ENCODE measurements around the gene F10.

DNA sequence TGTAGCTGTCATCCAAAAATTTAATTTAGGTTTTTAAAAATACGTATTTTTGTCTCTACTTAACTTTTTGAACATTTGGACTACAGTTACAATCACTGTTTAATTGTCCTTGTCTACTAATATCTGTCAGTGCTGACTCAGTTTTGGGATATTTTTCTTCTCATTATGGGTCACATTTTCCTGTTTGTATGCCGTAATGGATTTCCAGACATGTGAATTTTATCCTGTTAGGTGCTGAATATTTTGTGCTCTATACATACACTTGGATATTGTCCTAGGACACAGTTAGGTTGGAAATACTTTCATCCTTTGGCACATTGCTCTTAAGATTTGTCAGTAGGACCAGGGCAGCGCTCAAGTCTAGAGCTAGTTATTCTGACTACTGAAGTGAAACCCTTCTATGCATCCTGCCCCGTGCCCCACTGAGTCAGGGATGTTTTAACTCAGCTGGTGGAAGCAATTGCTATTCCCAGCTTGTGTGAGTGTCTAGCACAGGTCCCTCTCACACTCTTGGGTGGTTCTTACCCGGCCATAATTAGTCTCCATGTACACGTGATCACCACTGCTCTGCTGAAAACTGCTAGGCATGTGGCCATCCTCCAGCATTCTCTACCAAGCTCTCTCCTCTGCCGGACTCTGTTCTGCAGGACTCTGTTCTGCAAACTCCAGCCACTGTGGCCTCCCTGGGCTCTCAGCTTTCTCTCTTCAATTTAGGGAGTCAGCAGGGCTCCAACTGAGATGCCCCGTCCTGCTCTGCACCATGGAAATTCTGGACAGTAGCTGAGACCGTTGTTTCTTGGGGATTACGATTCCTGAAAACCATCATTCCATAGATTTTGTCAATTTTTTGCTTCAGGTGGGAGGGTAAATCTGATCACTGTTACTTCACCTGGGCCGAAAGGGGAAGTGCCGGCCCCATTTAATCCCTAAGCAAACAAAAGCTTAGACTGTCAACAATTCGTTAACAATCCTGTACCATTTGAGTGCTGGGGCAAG lies 47.0 kb downstream of the F10 start:
- TF ChIP-seq POLR2A (IDR thresholded peaks at IDR 0.05) = no peak
- TF ChIP-seq, protein P1, sequence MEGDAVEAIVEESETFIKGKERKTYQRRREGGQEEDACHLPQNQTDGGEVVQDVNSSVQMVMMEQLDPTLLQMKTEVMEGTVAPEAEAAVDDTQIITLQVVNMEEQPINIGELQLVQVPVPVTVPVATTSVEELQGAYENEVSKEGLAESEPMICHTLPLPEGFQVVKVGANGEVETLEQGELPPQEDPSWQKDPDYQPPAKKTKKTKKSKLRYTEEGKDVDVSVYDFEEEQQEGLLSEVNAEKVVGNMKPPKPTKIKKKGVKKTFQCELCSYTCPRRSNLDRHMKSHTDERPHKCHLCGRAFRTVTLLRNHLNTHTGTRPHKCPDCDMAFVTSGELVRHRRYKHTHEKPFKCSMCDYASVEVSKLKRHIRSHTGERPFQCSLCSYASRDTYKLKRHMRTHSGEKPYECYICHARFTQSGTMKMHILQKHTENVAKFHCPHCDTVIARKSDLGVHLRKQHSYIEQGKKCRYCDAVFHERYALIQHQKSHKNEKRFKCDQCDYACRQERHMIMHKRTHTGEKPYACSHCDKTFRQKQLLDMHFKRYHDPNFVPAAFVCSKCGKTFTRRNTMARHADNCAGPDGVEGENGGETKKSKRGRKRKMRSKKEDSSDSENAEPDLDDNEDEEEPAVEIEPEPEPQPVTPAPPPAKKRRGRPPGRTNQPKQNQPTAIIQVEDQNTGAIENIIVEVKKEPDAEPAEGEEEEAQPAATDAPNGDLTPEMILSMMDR (IDR thresholded peaks at IDR 0.05) = no peak
